GM18873 (cell line): ENCODE measurements around the gene RENBP.

ENCODE experiments used
- ATAC-seq: cut with Tn5 transposase; IDR thresholded peaks from one replicate; pipeline ENCODE4 v1.9.1; 2021; ENCODE audit warnings: mild to moderate bottlenecking, moderate library complexity, moderate number of reproducible peaks; ENCODE audit not compliant: unreplicated experiment, low FRiP score

Gene RENBP

DNA sequence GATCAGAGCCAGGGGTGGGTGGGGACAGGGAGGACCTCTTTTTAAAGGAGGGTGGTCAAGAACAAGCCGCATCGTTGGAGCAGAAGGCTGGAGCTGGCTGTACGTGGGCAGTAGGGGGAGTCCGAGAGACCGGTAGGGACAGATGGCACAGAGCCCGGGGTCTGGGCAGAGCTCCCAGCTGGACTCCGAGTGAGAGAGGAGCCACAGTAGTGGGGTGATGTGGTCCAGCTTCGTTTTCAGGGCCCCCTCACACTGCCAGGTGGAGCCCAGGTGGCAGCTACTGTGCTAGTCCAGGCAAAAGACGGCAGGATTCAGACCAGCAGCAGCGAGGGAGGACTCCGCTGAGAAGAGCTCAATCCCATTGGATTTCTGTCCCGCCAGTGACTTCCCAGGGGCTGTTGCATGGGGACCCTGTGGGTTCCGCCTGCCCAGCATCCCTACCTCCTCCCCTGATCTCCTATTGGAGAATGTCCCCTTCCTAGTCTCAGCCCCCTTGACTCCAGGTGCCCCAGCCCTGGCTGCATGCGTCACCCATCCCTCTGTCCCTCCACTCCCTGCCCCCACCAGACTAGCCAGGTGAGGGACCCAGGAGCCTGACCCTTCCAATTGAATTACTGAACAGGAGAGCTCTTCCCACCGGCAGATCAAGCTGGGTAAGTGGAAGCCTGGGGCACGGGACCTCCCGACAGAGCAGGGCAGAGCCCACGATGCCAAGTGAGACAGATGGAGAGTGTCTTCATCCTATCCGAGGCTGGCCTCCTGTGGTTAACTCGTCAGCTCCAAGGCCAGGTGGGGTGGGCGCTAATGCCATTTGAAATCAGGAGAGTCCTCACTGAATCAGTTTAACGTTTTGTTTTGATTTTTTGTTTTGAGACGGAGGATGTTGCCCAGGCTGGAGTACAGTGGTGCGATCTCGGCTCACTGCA lies 21.2 kb downstream of the RENBP start:
- ATAC-seq = no peak

DNA sequence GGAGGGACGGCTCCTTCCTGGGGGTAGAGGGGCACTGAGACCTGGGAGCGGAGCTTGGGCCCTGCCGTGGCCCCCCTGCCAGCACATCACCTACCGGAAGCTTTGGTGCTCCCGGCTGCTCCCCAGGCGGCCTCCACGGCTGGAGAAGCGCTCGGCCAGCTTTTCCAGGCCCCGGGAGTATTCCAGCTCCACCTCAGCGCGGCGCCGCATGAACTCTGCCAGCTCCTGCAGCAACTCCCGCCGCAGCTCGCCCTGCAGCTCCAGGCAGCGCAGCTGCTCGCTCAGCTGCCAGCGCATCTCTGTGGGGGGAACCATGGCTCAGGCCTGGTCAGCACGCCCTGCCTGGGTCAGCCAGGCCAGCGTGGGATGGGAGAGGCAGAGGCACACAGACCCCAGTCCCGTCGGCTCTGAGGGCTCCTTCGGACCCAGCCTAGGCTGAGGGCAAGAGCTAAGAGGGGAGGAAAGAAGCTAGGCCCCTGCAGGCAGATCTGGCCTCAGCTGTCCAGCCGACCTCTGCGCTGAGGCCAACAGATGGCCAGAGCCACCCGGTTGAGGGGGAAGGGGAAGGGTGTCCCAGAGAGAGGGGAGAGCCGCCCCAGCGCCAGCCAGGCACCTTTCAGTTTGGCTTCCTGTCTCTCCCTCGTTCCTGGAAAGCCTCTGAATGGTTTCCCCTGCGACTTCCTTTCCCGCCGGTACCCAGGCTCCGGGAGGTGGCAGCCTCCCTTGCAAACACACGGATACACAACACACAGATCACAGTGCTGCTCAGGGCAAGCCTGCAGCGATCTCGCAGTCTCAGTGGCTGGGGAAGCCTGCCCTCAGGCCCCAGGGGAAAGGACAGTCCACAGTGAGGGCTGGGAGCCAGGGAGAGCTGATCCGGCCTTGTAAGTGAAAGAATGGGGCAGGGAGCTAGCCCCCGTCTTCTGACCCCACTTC lies 22.7 kb downstream of the RENBP start:
- ATAC-seq = no peak

DNA sequence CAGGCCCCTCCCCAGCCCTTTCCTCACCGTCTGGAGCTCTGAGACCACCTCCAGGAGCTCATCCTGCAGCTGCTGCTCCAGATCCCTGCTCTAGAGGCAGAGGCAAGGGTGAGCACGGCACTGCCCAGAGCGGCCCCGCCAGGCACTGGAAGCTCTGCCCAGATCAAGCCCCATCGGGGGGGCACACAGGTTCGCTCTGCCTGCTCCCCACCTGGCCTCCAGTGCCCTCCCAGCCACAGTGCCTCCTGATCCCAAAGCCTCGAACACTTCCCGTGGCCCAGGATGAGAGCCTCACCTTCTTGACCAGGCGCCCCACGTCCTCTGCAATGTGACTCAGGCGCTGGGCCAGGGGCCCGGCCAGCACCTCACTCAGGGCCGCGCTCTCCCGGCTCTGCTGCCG lies 23.4 kb downstream of the RENBP start:
- no peak for ATAC-seq

DNA sequence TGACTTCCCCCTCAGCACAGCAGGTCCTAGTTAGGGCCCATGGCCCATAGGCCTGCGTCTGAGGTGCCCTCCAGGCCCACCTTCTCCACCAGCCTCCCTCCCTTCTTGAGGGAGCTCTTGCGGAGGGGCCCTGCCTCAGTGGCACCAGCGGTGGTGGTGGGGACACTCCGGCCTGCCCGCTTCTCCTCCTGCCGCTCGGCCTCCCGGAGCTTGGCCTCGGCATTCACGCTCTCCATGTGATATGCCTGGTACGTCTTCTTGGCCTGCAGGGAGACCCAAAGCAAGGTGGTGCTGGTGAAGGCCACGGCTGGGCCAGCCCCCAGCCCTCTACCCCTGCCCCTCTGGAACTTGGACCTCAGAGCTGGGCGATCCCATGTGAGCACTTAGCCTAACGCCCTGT lies 23.9 kb downstream of the RENBP start:
- ATAC-seq = no peak

DNA sequence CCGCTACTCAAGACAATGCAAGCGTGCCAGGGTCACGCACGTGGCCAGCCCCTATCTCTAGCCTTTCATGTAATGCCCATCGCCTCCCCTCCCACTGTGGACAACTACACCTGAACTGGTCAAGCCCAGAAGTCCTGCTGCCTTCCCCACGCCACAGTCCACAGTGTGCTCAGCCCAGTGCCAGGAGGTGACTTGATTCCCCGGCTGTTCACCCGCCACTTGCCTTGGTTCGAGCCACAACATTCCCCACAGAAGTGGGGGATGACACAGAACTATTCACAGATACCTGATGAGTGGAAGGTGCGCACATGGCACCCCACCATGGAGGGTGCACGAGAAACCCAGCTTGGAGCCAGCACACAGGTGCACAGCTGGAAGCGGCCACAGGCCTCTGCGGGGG lies 25.2 kb downstream of the RENBP start:
- ATAC-seq = no peak

DNA sequence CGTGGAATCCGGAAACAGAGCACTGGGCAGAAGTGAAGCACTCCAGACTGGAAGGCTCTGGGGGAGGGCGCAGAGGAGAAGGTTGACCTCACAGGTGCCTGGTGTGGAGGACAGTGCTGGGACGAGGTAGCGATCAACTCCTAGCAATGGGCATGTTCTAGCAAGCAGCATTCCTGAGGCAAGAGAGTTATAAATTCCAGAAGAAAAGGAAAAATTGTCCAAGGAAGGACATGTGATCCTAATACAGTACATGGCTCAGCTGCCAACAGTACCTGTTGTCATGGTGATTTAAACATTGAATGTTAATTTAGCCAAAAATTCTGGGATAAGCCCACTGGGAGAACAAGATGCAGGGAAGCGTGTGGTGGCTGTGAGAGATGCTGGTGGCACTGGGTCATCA lies 26.6 kb downstream of the RENBP start:
- ATAC-seq = no peak

DNA sequence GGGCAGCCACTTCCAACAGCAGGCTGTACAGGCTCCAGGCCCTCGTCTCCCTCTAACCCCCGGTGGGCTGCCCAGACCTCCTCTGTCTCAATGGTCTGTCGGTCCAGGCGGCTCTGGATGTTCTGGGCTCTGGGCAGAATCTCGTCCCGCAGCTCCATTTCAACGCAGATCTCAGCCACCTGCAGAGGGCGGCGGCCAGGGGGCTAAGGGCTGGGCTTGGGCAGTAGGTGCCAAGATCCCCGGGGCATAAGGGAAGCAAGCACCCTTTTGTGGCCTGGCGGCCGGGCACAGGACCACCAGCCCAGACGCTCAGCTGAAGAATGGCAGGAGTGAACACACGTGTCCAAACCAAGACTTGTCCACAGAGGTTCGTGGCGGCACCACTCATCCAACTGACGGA lies 30.7 kb downstream of the RENBP start:
- no peak for ATAC-seq

DNA sequence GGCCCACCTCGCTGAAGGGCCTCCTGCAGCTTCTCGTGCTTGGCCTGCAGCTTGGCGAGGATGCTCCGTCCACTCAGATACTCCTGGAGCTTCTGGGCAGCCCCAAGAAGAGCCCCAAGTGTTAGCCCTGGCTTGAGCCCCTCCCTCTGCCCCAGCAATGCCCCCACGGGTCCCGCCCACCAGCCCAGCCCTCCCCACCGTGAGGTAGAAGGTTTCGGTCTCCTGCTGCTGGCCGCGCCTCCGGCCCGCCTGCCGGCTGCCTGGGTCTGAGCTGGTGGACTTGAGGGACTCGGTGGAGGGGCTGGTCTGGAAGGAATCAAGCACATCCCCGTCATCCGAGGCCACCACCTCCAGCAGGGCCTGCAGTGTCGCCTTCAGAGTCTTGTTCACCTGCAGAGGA lies 31.2 kb downstream of the RENBP start:
- ATAC-seq = no peak

DNA sequence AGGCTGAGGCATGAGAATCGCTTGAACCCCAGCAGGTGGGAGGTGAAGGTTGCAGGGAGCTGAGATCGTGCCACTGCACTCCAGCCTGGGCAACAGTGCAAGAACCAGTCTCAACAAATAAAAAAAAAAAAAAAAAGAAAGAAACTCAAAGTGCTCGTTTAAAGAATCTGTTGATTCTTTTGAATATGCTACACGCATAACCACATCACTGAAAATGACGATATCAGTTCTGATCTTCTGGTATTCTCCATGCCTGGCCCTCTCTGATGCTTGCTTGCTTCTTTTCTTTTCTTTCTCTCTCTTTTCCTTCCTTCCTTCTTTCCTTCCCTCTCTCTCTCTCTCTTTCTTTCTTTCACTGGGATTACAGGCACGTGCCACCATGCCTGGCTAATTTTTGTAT lies 32.6 kb downstream of the RENBP start:
- ATAC-seq = no peak

DNA sequence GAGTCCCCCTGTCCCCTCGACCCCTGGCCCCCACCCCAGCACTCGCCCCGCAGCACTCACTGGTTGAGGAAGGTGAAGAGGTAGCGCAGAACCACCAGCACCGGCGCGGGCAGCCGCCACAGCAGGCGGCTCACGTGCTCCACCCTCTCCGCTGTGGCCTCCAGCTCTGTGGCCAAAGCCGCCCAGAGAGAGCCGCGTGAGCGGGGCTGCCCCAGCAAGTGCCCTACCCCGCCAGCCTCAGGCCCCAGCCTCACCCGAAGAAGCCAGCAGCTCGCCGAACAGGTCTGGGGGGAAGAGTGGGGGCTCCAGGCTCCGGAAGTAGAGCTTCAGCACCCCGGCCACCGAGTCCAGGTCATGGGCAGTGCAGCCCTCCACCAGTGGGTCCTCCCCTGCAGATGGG lies 34.0 kb downstream of the RENBP start:
- ATAC-seq = no peak

DNA sequence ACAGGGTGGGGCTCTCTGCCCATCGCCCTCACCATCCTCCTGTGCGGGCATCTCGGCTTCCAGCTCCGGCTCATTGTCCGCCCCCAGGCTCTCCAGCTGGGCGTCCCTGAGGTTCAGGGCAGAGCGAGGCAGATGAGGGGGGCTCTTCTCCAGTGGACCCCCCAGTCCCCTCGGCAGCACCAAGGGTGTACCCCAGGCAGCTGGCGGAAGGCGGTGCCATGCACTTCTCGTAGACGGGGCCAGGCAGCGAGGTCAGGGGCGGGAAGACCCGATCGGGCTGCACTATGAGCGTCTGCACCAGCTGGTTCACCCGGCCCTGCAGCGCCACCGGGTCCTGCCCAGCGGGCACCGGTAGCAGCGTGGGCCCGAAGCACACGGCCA lies 34.5 kb downstream of the RENBP start:
- ATAC-seq = no peak

DNA sequence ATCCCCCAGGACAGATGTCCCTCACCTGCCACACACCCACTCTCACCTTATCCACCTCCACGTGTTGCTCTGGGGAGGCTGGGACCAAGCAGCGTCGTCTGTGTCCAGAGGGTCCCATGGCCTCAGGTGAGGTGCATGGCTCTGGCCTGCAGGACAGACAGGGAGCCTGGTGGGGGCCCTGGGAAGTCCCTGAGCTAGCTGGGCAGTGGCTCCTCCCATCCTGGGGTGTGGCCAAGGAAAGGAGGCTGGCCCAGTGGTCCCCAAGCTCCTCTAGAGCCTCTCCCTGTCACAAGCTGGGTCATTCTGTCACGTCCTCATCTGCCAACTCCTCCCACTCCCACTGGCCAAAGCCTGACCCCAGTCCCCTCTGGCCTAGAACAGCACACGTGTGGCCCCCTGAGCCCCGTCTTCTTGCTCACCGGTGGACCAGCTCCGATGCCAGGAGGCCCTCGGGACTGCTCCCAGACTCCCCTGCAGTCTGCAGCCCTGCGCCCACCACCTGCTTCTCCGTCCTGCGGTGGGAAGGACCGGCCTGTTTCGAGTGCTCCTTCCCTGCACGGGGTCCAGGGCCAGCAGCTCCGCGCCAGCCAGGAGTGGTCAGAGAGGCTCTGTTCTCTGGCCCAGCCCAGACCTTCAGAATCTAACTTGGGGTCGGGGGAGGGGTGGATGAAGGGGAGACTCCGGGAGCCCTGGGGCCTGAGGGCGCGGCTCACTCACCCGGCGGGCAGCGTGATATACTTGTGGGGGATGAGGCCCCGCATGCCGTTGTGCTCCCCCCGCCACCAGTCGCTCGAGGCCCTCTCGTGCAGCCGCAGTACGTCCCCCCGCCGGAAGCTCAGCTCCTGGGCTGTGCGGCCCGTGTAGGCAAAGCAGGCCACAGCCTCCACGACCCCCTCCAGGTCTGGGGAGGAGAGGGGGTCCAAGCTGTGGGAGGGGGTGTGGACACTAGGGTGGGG lies 35.1 kb downstream of the RENBP start:
- no peak for ATAC-seq

DNA sequence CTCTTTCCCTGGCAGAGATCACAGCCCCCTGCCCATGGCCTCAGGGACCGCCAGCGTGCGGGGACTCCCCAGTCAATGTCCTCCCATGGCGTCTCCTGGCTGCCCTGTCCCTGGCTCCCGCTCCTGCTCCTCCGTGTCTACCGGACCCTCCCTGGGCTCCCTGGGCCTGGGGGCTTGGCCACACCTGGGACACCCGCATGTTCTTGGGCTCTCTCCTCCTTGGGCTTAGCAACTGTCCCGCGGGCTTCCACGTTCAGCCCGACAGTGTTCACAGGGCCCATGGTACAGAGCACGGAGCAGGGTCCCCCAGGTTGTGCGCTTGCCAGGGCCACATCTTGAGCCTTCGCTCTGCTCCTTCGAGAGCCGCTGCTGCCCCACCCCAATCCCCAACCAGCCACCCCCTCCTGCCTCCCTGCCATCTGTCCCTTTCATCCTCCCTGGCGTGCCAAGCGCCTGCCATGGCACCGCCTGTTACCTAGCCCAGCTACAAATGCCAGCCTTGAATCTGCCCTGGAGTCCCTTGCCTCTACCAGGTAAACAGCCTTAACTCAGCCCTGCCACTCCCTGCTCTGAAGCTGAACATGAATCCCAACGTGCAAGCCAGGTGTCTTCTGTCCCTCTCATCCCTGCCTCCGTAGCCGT lies 36.1 kb downstream of the RENBP start:
- ATAC-seq = no peak

DNA sequence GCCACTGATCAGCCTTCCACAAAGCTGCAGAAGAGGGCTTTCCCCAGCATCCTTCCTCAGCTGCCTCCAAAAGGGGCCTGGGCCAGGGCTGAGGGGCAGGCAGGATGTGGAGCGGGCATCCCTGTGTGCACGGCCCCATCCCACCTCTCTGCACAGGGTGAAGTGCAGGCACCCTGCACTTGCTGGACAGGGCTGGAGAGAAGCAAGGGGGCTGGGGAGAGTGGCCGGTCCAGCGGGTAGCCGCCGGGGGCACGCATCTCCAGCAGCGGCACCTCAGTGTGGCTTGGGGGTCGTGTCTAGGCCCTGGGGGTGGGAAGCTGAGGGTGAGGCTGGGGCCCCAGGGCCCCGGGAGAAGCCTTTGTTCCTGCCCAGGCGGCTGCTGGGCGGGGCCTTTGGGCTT lies 37.0 kb downstream of the RENBP start:
- ATAC-seq = no peak

DNA sequence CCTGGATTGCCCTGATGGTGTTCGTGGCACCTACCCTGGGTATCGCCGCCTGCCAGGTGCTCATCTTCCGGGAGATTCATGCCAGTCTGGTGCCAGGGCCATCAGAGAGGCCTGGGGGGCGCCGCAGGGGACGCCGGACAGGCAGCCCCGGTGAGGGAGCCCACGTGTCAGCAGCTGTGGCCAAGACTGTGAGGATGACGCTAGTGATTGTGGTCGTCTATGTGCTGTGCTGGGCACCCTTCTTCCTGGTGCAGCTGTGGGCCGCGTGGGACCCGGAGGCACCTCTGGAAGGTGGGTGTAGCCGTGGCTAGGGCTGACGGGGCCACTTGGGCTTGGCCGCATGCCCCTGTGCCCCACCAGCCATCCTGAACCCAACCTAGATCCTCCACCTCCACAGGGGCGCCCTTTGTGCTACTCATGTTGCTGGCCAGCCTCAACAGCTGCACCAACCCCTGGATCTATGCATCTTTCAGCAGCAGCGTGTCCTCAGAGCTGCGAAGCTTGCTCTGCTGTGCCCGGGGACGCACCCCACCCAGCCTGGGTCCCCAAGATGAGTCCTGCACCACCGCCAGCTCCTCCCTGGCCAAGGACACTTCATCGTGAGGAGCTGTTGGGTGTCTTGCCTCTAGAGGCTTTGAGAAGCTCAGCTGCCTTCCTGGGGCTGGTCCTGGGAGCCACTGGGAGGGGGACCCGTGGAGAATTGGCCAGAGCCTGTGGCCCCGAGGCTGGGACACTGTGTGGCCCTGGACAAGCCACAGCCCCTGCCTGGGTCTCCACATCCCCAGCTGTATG lies 38.1 kb downstream of the RENBP start:
- no peak for ATAC-seq

DNA sequence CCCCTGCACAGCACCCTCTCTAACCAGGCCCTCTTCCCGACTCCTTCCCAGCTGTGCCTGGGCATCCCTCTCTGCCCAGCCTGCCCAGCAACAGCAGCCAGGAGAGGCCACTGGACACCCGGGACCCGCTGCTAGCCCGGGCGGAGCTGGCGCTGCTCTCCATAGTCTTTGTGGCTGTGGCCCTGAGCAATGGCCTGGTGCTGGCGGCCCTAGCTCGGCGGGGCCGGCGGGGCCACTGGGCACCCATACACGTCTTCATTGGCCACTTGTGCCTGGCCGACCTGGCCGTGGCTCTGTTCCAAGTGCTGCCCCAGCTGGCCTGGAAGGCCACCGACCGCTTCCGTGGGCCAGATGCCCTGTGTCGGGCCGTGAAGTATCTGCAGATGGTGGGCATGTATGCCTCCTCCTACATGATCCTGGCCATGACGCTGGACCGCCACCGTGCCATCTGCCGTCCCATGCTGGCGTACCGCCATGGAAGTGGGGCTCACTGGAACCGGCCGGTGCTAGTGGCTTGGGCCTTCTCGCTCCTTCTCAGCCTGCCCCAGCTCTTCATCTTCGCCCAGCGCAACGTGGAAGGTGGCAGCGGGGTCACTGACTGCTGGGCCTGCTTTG lies 38.9 kb downstream of the RENBP start:
- ATAC-seq = no peak

DNA sequence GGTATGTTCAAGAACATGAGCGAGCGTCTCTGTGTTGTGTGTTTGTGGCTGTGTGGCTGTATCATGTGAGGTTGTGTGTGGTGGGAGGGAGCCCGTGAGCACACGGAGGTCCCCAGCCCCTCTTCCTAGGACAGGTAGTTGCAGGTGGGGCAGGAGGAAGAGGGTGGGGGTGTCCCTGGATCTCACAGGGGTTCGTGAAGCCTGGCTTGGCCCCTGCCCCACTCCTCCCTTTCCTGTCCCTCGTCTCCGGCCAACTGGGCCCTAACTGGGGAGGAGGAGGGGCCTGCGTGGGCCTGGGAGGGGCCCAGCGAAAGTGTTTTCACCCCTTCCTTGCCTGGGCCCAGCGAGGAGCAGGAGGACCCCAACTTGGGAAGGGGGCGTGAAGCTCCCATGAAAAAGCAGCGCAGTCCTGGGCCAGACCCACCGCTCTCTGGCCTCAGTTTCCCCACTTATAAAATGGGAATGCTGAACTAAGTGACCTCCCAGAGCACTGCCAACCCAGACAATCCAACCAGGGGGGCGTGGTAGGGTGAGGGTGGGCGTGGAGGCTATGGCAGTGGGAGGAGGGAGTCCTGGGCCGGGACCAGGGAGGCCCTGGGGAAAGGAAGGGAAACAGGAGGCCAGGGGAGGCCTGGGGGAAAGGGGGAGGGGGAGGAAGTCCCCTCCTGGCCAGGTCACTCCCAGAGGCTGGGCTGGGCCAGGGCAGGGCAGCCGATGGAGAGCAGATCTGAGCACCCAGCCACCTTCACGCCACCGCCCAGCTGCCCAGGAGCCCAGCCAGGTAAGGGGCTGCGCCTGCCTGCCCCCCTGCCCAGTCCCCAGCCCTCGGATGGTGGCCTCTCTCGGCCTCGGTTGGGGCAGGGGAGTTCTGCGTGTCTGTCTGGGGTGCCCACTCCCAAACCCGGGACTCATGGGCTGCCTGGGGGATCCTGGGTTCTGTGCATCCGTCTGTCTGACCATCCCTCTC lies 40.2 kb downstream of the RENBP start, which contains the start of gene AVPR2:
AVPR2 (plus strand) TSS at position 683 of the 967 bp plus-strand sequence. CDS start 473 bp downstream, outside the sequence.
- no peak for ATAC-seq
